Liver (tissue), 9 donors: Measurements from ENCODE around the gene SFT2D1. TPM values are rescaled to one million over a fixed set of nuclear protein-coding genes. Genes with fewer than 3 reads are reported as not detected.
"Not testable (repeated sequence)": the region's sequence is repeated elsewhere in the genome, so short reads cannot be mapped to it uniquely, and the experiment has no call there.

Source experiments
- DNase-seq: peaks from one replicate; pipeline ENCODE4 v3.0.0-alpha.2; 2017; ENCODE audit warnings: low spot score
- H3K27ac ChIP-seq, 2 donors: one replicate each; pipeline ENCODE4 v1.7.0; 2013; ENCODE audit warnings: inconsistent platforms in 2 of 2, low read length in 2 of 2, control low read depth in 1 of 2, low read depth in 1 of 2, mild to moderate bottlenecking in 1 of 2
- H3K27me3 ChIP-seq, 4 donors: one replicate each; pipeline versions ENCODE4 v1.6.1 to v1.7.0; 2013; ENCODE audit warnings: low read length in 3 of 4, inconsistent platforms in 1 of 4, mild to moderate bottlenecking in 1 of 4, moderate library complexity in 1 of 4; ENCODE audit not compliant: control insufficient read depth in 4 of 4, insufficient read depth in 4 of 4
- H3K36me3 ChIP-seq, 4 donors: one replicate each; pipeline versions ENCODE4 v1.6.1 to v1.7.0; 2013; ENCODE audit warnings: low read length in 3 of 4, mild to moderate bottlenecking in 3 of 4, low read depth in 1 of 4, moderate library complexity in 1 of 4; ENCODE audit not compliant: control insufficient read depth in 4 of 4, insufficient read depth in 3 of 4
- H3K4me1 ChIP-seq, 4 donors: one replicate each; pipeline versions ENCODE4 v1.6.1 to v1.7.0; 2013; ENCODE audit warnings: low read length in 3 of 4, mild to moderate bottlenecking in 3 of 4, moderate library complexity in 1 of 4; ENCODE audit not compliant: control insufficient read depth in 4 of 4, insufficient read depth in 4 of 4
- H3K4me3 ChIP-seq, 3 donors: one replicate each; pipeline versions ENCODE4 v1.6.1 to v1.7.0; 2013; ENCODE audit warnings: low read length in 3 of 3, control low read depth in 1 of 3, low read depth in 1 of 3, mild to moderate bottlenecking in 1 of 3
- H3K9ac ChIP-seq, 2 donors: one replicate each; pipeline ENCODE4 v1.7.0; 2013; ENCODE audit warnings: low read length in 2 of 2, mild to moderate bottlenecking in 2 of 2, moderate library complexity in 2 of 2, control low read depth in 1 of 2, low read depth in 1 of 2
- H3K9me3 ChIP-seq, 4 donors: one replicate each; pipeline versions ENCODE4 v1.6.1 to v1.7.0; 2013; ENCODE audit warnings: low read length in 3 of 4; ENCODE audit not compliant: control insufficient read depth in 4 of 4
- FOXA1 ChIP-seq: IDR thresholded peaks from 2 replicates; pipeline ENCODE4 v1.6.1; 2016; ENCODE audit warnings: antibody characterized with exemption
- FOXA2 ChIP-seq: IDR thresholded peaks from 2 replicates; pipeline ENCODE4 v1.6.1; 2016; ENCODE audit warnings: antibody characterized with exemption
- GABPA ChIP-seq, 2 donors: IDR thresholded peaks in 1 of 2; conservative IDR thresholded peaks in 1 of 2; 2 replicates each; pipeline ENCODE4 v1.6.1; 2016; ENCODE audit warnings: antibody characterized with exemption in 2 of 2, mild to moderate bottlenecking in 1 of 2, moderate library complexity in 1 of 2
- HNF4A ChIP-seq, 2 donors: conservative IDR thresholded peaks; 2 replicates each; pipeline ENCODE4 v1.6.1; 2016; ENCODE audit warnings: antibody characterized with exemption in 2 of 2, mild to moderate bottlenecking in 2 of 2
- HNF4G ChIP-seq: IDR thresholded peaks from 2 replicates; pipeline ENCODE4 v1.6.1; 2016; ENCODE audit warnings: antibody characterized with exemption
- JUND ChIP-seq, 2 donors: IDR thresholded peaks; 2 replicates each; pipeline ENCODE4 v1.6.1; 2016; ENCODE audit warnings: antibody characterized with exemption in 2 of 2
- RAD21 ChIP-seq, 2 donors: IDR thresholded peaks; 2 replicates each; pipeline ENCODE4 v1.6.1; 2016; ENCODE audit warnings: antibody characterized with exemption in 2 of 2, mild to moderate bottlenecking in 2 of 2
- RXRA ChIP-seq, 2 donors: IDR thresholded peaks; 2 replicates each; pipeline ENCODE4 v1.6.1; 2017 to 2018; ENCODE audit warnings: antibody characterized with exemption in 2 of 2, mild to moderate bottlenecking in 1 of 2
- SP1 ChIP-seq: IDR thresholded peaks from 2 replicates; pipeline ENCODE4 v1.6.1; 2018; ENCODE audit warnings: antibody characterized with exemption, mild to moderate bottlenecking
- WGBS: extraction: QIAGEN DNeasy Blood & Tissue Kit; methylation state at CpG from one replicate; pipeline ENCODE4 v1.1.7; 2013; 5-methylcytosine and 5-hydroxymethylcytosine counted together
- polyA plus RNA-seq, 2 donors: library from polyadenylated mRNA; stranded (reverse) in 1 of 2; unstranded in 1 of 2; fragments of 200-250 nt in 1 of 2; fragments of >200 nt in 1 of 2; fragmentation: Nextera tagmentation in 1 of 2; extraction: Ambion mirVana in 1 of 2; gene quantifications; one replicate each; pipeline versions ENCODE4 v1.2.1 to v1.2.3, GENCODE V29; 2013 to 2015
- total RNA-seq, 2 donors: library from RNA; depleted of rRNA; stranded (reverse); fragments of >200 nt; gene quantifications; one replicate each; pipeline ENCODE4 v1.2.3, GENCODE V29; 2014
- TF ChIP-seq, protein P1 (sequence below): IDR thresholded peaks from 2 replicates; pipeline ENCODE4 v1.6.1; 2016; ENCODE audit warnings: antibody characterized with exemption
- TF ChIP-seq, protein P2 (sequence below): IDR thresholded peaks from 2 replicates; pipeline ENCODE4 v1.6.1; 2016; ENCODE audit warnings: antibody characterized with exemption
- TF ChIP-seq, protein P3 (sequence below): IDR thresholded peaks from 2 replicates; pipeline ENCODE4 v1.6.1; 2016; ENCODE audit warnings: antibody characterized with exemption, mild to moderate bottlenecking
- TF ChIP-seq, protein P4 (sequence below): fragments of 150-350 bp; IDR thresholded peaks from 2 replicates; pipeline ENCODE4 v1.5.1; 2017; ENCODE audit warnings: improper control_type of control experiment, low read depth, low read length; ENCODE audit not compliant: missing input control
- donor health status: healthy.
- donor health status: healthy.
- donor health status: healthy.
- donor health status: healthy.
- donor health status: healthy.

The SFT2D1 gene
- total and polyA plus RNA-seq, 4 donors, result 9.5 to 16.6 (median 15.2) TPM

DNA sequence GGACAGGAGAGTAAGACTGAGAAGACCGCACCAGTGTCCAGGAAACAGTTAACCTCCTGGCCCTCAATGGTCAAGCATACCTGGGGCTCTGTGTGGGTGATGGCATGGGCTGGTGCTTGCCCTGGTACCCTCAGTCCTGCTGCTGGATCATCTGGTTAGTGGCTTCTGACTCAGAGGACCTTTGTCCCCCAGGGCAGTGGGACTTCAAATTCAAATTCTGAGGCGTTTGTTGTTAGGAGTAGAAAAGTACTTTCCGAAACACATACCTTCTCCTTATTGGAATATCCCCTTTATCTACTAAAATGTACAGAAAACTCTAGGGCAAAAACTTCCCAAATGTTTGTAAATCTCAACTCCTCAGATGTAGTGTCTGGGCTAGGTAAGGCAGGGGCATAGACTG is 4.1 kb upstream of the SFT2D1 start:
- Histone ChIP-seq H3K27ac (no peak overlapping the region), H3K9ac (no peak overlapping the region), H3K4me3 (no peak overlapping the region), H3K4me1 (peaks cover 1 to 43% (median 16%) of the 10 kb centered on the region in 4 donors), H3K9me3 (no peaks in the 10 kb centered on the region), H3K27me3 (no peaks in the 10 kb centered on the region), H3K36me3 (no peaks in the 10 kb centered on the region)
- TF ChIP-seq HNF4A (conservative IDR thresholded peaks at IDR 0.05), result peak; percentile 72 to 73
- TF ChIP-seq JUND (IDR thresholded peaks at IDR 0.05), result no peak
- 73% methylated on average over 3 of the region's 3 CpGs for WGBS
- DNase-seq, result no peak

DNA sequence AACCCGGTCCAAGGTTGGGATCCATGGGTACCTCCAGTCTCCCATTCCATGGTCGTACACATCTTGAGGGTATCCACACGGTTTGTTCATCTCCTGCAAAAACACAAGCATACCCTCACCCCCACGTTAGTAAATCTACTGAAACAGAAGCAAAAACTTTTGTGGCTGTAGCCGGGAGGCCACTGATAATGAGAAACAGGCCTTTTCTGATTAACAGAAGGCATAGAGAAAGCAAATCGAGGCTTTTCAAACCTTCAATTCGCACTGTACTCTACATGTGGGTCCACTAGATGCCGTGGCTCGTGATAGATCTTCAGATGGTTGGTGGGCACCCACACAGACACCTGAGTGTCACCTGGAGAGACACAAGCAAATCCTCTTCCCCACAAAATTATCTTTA is 3.3 kb upstream of the SFT2D1 start:
- not testable (repeated sequence) for H3K36me3 ChIP-seq, H3K4me3 ChIP-seq, DNase-seq, H3K9ac ChIP-seq, H3K9me3 ChIP-seq, H3K27me3 ChIP-seq, H3K27ac ChIP-seq
- WGBS, result 94% methylated on average over 9 of the region's 9 CpGs
- H3K4me1 ChIP-seq, result peaks cover 1 to 42% (median 20%) of the 10 kb centered on the region in 4 donors

DNA sequence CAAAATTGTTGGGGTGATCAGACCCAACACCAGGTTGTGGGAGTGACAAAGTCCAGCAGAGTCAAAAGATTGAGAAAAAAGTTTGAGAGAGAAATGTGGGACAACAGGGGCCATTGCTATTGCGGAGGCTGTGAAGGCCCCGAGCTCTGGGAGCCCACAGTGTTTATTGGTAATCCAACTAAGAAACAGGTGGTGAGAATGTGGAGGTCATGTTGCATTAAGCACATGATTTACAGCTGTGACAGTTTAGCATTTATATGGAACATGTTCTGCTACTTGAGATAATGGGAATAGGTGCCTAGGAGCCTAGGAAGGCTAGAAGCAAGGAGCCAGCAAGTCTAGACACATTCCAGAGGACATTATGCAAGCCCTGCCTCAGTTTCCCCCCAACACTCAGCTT is 2.6 kb upstream of the SFT2D1 start:
- DNase-seq, H3K9me3 ChIP-seq: not testable (repeated sequence)
- WGBS, result 98% methylated on average over 2 of the region's 2 CpGs

DNA sequence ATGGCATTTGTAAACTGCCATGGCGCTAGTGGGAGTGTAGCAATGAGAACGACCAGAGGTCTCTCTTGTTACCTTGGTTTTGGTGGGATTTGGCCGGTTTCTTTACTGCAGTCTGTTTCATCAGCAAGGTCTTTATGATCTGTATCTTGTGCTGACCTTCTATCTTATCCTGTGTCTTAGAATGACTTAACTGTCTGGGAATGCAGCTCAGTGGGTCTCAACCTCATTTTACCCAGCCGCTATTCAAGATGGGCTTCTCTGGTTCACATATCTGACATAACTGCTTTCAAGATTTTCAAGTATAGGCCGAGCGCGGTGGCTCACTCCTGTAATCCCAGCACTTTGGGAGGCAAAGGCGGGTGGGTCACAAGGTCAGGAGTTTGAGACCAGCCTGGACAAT is 1.9 kb upstream of the SFT2D1 start:
- H3K4me1 ChIP-seq, result peaks cover 4 to 52% (median 26%) of the 10 kb centered on the region in 4 donors
- TF ChIP-seq GABPA (IDR thresholded peaks at IDR 0.05 in 1 of 2, conservative IDR thresholded peaks at IDR 0.05 in 1 of 2), result no peak
- TF ChIP-seq, protein P1, sequence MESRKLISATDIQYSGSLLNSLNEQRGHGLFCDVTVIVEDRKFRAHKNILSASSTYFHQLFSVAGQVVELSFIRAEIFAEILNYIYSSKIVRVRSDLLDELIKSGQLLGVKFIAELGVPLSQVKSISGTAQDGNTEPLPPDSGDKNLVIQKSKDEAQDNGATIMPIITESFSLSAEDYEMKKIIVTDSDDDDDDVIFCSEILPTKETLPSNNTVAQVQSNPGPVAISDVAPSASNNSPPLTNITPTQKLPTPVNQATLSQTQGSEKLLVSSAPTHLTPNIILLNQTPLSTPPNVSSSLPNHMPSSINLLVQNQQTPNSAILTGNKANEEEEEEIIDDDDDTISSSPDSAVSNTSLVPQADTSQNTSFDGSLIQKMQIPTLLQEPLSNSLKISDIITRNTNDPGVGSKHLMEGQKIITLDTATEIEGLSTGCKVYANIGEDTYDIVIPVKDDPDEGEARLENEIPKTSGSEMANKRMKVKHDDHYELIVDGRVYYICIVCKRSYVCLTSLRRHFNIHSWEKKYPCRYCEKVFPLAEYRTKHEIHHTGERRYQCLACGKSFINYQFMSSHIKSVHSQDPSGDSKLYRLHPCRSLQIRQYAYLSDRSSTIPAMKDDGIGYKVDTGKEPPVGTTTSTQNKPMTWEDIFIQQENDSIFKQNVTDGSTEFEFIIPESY, result no peak
- no peak for TF ChIP-seq HNF4G
- TF ChIP-seq, protein P2, sequence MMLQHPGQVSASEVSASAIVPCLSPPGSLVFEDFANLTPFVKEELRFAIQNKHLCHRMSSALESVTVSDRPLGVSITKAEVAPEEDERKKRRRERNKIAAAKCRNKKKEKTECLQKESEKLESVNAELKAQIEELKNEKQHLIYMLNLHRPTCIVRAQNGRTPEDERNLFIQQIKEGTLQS, result no peak
- no peak for TF ChIP-seq RAD21 (IDR thresholded peaks at IDR 0.05)
- no peak for TF ChIP-seq RXRA (IDR thresholded peaks at IDR 0.05)
- no peak for TF ChIP-seq HNF4A (conservative IDR thresholded peaks at IDR 0.05)
- no peak for TF ChIP-seq FOXA1
- no peak for TF ChIP-seq SP1
- TF ChIP-seq, protein P3, sequence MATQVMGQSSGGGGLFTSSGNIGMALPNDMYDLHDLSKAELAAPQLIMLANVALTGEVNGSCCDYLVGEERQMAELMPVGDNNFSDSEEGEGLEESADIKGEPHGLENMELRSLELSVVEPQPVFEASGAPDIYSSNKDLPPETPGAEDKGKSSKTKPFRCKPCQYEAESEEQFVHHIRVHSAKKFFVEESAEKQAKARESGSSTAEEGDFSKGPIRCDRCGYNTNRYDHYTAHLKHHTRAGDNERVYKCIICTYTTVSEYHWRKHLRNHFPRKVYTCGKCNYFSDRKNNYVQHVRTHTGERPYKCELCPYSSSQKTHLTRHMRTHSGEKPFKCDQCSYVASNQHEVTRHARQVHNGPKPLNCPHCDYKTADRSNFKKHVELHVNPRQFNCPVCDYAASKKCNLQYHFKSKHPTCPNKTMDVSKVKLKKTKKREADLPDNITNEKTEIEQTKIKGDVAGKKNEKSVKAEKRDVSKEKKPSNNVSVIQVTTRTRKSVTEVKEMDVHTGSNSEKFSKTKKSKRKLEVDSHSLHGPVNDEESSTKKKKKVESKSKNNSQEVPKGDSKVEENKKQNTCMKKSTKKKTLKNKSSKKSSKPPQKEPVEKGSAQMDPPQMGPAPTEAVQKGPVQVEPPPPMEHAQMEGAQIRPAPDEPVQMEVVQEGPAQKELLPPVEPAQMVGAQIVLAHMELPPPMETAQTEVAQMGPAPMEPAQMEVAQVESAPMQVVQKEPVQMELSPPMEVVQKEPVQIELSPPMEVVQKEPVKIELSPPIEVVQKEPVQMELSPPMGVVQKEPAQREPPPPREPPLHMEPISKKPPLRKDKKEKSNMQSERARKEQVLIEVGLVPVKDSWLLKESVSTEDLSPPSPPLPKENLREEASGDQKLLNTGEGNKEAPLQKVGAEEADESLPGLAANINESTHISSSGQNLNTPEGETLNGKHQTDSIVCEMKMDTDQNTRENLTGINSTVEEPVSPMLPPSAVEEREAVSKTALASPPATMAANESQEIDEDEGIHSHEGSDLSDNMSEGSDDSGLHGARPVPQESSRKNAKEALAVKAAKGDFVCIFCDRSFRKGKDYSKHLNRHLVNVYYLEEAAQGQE, result no peak
- no peak for TF ChIP-seq FOXA2
- TF ChIP-seq, protein P4, sequence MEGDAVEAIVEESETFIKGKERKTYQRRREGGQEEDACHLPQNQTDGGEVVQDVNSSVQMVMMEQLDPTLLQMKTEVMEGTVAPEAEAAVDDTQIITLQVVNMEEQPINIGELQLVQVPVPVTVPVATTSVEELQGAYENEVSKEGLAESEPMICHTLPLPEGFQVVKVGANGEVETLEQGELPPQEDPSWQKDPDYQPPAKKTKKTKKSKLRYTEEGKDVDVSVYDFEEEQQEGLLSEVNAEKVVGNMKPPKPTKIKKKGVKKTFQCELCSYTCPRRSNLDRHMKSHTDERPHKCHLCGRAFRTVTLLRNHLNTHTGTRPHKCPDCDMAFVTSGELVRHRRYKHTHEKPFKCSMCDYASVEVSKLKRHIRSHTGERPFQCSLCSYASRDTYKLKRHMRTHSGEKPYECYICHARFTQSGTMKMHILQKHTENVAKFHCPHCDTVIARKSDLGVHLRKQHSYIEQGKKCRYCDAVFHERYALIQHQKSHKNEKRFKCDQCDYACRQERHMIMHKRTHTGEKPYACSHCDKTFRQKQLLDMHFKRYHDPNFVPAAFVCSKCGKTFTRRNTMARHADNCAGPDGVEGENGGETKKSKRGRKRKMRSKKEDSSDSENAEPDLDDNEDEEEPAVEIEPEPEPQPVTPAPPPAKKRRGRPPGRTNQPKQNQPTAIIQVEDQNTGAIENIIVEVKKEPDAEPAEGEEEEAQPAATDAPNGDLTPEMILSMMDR, result no peak

More for the DNA sequence above, 2.6 kb upstream of the SFT2D1 start:
- not testable (repeated sequence) for H3K27me3 ChIP-seq, H3K4me3 ChIP-seq, H3K36me3 ChIP-seq, H3K9ac ChIP-seq, H3K27ac ChIP-seq
- peaks cover 4 to 48% (median 25%) of the 10 kb centered on the region in 4 donors for H3K4me1 ChIP-seq

More for the DNA sequence above, 1.9 kb upstream of the SFT2D1 start:
- Histone ChIP-seq H3K27ac (no peak overlapping the region), H3K36me3 (peaks cover 0 to 4% (median 0%) of the 10 kb centered on the region in 4 donors), H3K9me3 (no peaks in the 10 kb centered on the region), H3K9ac (no peak overlapping the region), H3K4me3 (no peak overlapping the region), H3K27me3 (no peaks in the 10 kb centered on the region)
- WGBS, result 98% methylated on average over 8 of the region's 8 CpGs
- no peak for DNase-seq
